Astrocyte of the spinal cord (primary cell): ENCODE measurements around the gene DISP3.

Source experiments
- DNase-seq: peaks from one replicate; pipeline ENCODE4 v3.0.0; 2011; ENCODE audit warnings: low read depth, low spot score
- H3K4me3 ChIP-seq: 2 replicates; pipeline ENCODE4 v1.5.1; 2011; ENCODE audit warnings: low read depth, mild to moderate bottlenecking, low read length, moderate library complexity
- CTCF ChIP-seq: IDR thresholded peaks from 2 replicates; pipeline ENCODE4 v1.5.1; 2012; ENCODE audit warnings: low read depth, mild to moderate bottlenecking, low read length, inconsistent platforms
- in situ Hi-C: cut with HindIII; loops from 2 replicates; pipeline ENCODE4 v1.10.0; 2017; ENCODE audit warnings: low sequenced_read_pairs

Gene DISP3

GRCh38 chr1:11498956-11499594, 20.1 kb downstream of the DISP3 start:
- DNase-seq = no peak
- no peak overlapping the region for H3K4me3 ChIP-seq
- in situ Hi-C loops = no loop called here
- no peak for TF ChIP-seq CTCF

- DNase-seq = no peak
- no peak overlapping the region for H3K4me3 ChIP-seq
- TF ChIP-seq CTCF = no peak
- in situ Hi-C loops = no loop called here
These were observed 20.8 kb downstream of the DISP3 start for GRCh38 chr1:11499601-11500331.

- no peak for DNase-seq
- in situ Hi-C loops = no loop called here
- TF ChIP-seq CTCF = no peak
- no peak overlapping the region for H3K4me3 ChIP-seq
These were observed 21.9 kb downstream of the DISP3 start for GRCh38 chr1:11500881-11501280.

GRCh38 chr1:11501491-11501897, 22.5 kb downstream of the DISP3 start:
- H3K4me3 ChIP-seq = no peak overlapping the region
- no peak for DNase-seq
- TF ChIP-seq CTCF = no peak
- in situ Hi-C loops = no loop called here

DNA sequence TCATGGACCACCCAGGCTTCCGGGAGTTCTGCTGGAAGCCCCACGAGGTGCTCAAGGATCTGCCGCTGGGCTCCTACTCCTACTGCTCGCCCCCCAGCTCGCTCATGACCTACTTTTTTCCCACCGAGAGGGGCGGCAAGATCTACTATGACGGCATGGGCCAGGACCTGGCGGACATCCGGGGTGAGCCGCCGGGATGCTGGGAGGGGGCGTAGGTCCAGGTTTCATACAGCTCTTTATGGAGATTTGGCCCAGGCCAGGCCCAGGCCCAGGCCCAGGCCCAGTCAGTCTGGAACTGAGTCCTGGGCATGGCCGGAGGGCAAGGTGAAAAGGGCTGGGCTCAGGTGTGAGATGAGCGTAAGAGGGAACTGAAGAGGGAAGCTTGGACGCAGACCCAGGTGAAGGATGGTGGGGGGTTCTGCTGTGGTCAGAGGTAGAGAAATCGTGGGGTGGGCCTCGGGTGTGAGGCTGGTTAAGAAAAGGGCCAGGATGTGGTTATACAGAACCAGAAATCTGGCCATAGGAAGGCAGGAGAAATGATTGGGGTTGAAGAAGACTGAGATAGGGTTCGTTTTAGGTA, 23.0 kb downstream of the DISP3 start:
- TF ChIP-seq CTCF = no peak
- no peak for DNase-seq
- in situ Hi-C loops = no loop called here
- H3K4me3 ChIP-seq = no peak overlapping the region

- no peak overlapping the region for H3K4me3 ChIP-seq
- in situ Hi-C loops = no loop called here
- no peak for DNase-seq
- TF ChIP-seq CTCF = no peak
These were observed 23.6 kb downstream of the DISP3 start for GRCh38 chr1:11502516-11502915.
